K562 (cell line): ENCODE results near the gene MARCHF3. TPM values are rescaled to one million over a fixed set of nuclear protein-coding genes. Genes with fewer than 3 reads are reported as not detected.

Source experiments
- ATAC-seq: fragments of 200-7000 bp; cut with Tn5 transposase; 3 replicates; pipeline ENCODE4 v1.9.1; 2020; ENCODE audit warnings: moderate library complexity
- BruUV-seq: library from RNA; stranded (reverse); fragments of 400-500 nt; replicated peaks from 2 replicates; lab custom pipeline; 2021; lab: Mats Ljungman, UMichigan
- CTCF ChIA-PET: fragments of 300-600 bp; formaldehyde crosslinking; extraction: SDS; loops from one replicate; lab custom pipeline; 2021; ENCODE audit warnings: low intra/inter-chr PET ratio; lab: Yijun Ruan, JAX
- POLR2A ChIA-PET: fragments of 300-600, 350-650 bp; sonication (Branson Sonifier 250); formaldehyde crosslinking; extraction: SDS; loops from one replicate; lab custom pipeline; 2021; ENCODE audit warnings: antibody characterized with exemption, inconsistent platforms; lab: Yijun Ruan, JAX
- DNase-seq, 4 experiments: peaks; one replicate each; pipeline versions ENCODE4 v3.0.0 to v3.0.0-alpha.2; 2011 to 2018; ENCODE audit warnings: low spot score in 3 of 4, mixed read lengths in 3 of 4; ENCODE audit errors: extremely low read depth in 1 of 4
- FAIRE-seq: peaks from 2 replicates; lab custom pipeline; 2011; peaks lifted over from hg19 to GRCh38; lab: Jason Lieb, UNC
- H2AFZ ChIP-seq: 2 replicates; pipeline ENCODE4 v1.6.0; 2011; ENCODE audit warnings: low read depth, low read length, control low read depth, inconsistent platforms
- H3K27ac ChIP-seq: fragments of 200-600 bp; 3 replicates; pipeline ENCODE4 v1.8.0; 2011; ENCODE audit warnings: low read depth, mild to moderate bottlenecking, control low read depth, inconsistent platforms, low read length, moderate library complexity, mixed read lengths; ENCODE audit errors: extremely low read depth
- H3K27me3 ChIP-seq, 2 experiments: fragments of 300-600 bp in 1 of 2; 2 replicates in 1 of 2; 3 replicates in 1 of 2; pipeline versions ENCODE4 v1.6.0 to v1.8.0; 2011; ENCODE audit warnings: inconsistent platforms in 2 of 2, low read length in 2 of 2, mild to moderate bottlenecking in 1 of 2, mixed read lengths in 1 of 2, moderate library complexity in 1 of 2; ENCODE audit not compliant: control insufficient read depth in 2 of 2, insufficient read depth in 2 of 2
- H3K36me3 ChIP-seq: fragments of 300-600 bp; 3 replicates; pipeline ENCODE4 v1.8.0; 2011; ENCODE audit warnings: mild to moderate bottlenecking, low read length, inconsistent platforms; ENCODE audit not compliant: control insufficient read depth, insufficient read depth
- H3K4me1 ChIP-seq, 2 experiments: fragments of 200-600 bp in 1 of 2; replicated peaks in 1 of 2; 2 replicates in 1 of 2; 3 replicates in 1 of 2; pipeline versions ENCODE4 v1.5.1 to v1.8.0; 2011; ENCODE audit warnings: inconsistent platforms in 2 of 2, low read length in 2 of 2, mild to moderate bottlenecking in 1 of 2, mixed read lengths in 1 of 2, moderate library complexity in 1 of 2; ENCODE audit not compliant: control insufficient read depth in 2 of 2, insufficient read depth in 2 of 2
- H3K4me2 ChIP-seq: 2 replicates; pipeline ENCODE4 v1.6.1; 2011; ENCODE audit warnings: low read length, control low read depth, inconsistent platforms, mixed read lengths; ENCODE audit not compliant: insufficient read depth
- H3K4me3 ChIP-seq: fragments of 200-600 bp; sonication (generic), shearing (Covaris generic); 2 replicates; pipeline ENCODE4 v1.5.1; 2016; ENCODE audit warnings: control low read depth, inconsistent platforms
- H3K79me2 ChIP-seq: fragments of 200-600 bp; 3 replicates; pipeline ENCODE4 v1.8.0; 2011; ENCODE audit warnings: low read length, inconsistent platforms; ENCODE audit not compliant: control insufficient read depth, insufficient read depth
- H3K9ac ChIP-seq, 2 experiments: 2 replicates each; pipeline versions ENCODE4 v1.6.0 to v1.6.1; 2011; ENCODE audit warnings: low read depth in 2 of 2, low read length in 2 of 2, control low read depth in 1 of 2, inconsistent platforms in 1 of 2, mild to moderate bottlenecking in 1 of 2, mixed read lengths in 1 of 2; ENCODE audit not compliant: insufficient read depth in 1 of 2
- H3K9me1 ChIP-seq: one replicate; pipeline ENCODE4 v1.6.0; 2011; ENCODE audit warnings: inconsistent platforms, mild to moderate bottlenecking, low read length, moderate library complexity; ENCODE audit not compliant: control insufficient read depth, insufficient read depth
- H3K9me3 ChIP-seq: replicated peaks from 2 replicates; pipeline ENCODE4 v1.5.1; 2011; ENCODE audit warnings: low read depth, low read length, inconsistent platforms; ENCODE audit not compliant: control insufficient read depth, insufficient read depth
- H4K20me1 ChIP-seq: replicated peaks from 2 replicates; pipeline ENCODE4 v1.6.1; 2011; ENCODE audit warnings: low read length, inconsistent platforms, mixed read lengths; ENCODE audit not compliant: control insufficient read depth, insufficient read depth
- HNRNPK ChIP-seq: fragments of 200-400 bp; formaldehyde crosslinking; IDR thresholded peaks from one replicate; pipeline ENCODE4 v1.6.1; 2018; ENCODE audit warnings: mild to moderate bottlenecking, low read depth, low read length; ENCODE audit not compliant: poor library complexity, severe bottlenecking
- KDM2B ChIP-seq: fragments of 250-450 bp; sonication (Bioruptor Pico); IDR thresholded peaks from 2 replicates; pipeline ENCODE4 v1.8.0; 2021; ENCODE audit warnings: mild to moderate bottlenecking, moderate library complexity
- PCBP2 ChIP-seq: fragments of 200-400 bp; formaldehyde crosslinking; IDR thresholded peaks from 2 replicates; pipeline ENCODE4 v1.6.1; 2018; ENCODE audit warnings: low read length, low read depth, mild to moderate bottlenecking, moderate library complexity; ENCODE audit not compliant: poor library complexity, severe bottlenecking
- WGBS: fragments of 100-300 bp; shearing (Covaris generic); methylation state at CpG from one replicate; pipeline ENCODE4 v1.1.6; 2016; ENCODE audit warnings: low coverage, mixed read lengths; ENCODE audit not compliant: insufficient coverage; ENCODE audit errors: missing lambda C conversion rate; 5-methylcytosine and 5-hydroxymethylcytosine counted together
- in situ Hi-C: fragments of 300-500 bp; cut with MboI; formaldehyde crosslinking; loops from 4 replicates; pipeline ENCODE4 v1.15.0; 2018; ENCODE audit warnings: inconsistent platforms, mixed read lengths
- intact Hi-C: fragments of 100-400 bp; cut with micrococcal nuclease; formaldehyde crosslinking; loops from 2 replicates; pipeline ENCODE4 v1.14.2; 2022
- polyA plus RNA-seq, 8 experiments: library from polyadenylated mRNA; depleted of rRNA in 4 of 8; stranded (reverse) in 5 of 8; unstranded in 3 of 8; fragments of >200 nt; fragmentation: Nextera tagmentation in 2 of 8; fragmentation: Illumina TruSeq in 1 of 8; extraction: Ambion mirVana in 2 of 8; extraction: Trizol in 1 of 8; gene quantifications; 2 replicates each; pipeline versions ENCODE4 v1.2.1 to v1.2.3, GENCODE V29; 2011 to 2014; ENCODE audit warnings: inconsistent platforms in 1 of 8, missing spikeins in 1 of 8
- total RNA-seq, 7 experiments: library from RNA; depleted of rRNA in 6 of 7; stranded (reverse); fragments of >200 nt in 6 of 7; fragmentation: Illumina TruSeq in 2 of 7; extraction: Trizol in 2 of 7; gene quantifications; 2 replicates each; pipeline versions ENCODE4 v1.2.1 to v1.2.3, GENCODE V29; 2011 to 2021; ENCODE audit warnings: low replicate concordance in 1 of 7
- TF ChIP-seq, protein P1 (sequence below): sonication (generic); formaldehyde crosslinking; IDR thresholded peaks from 2 replicates; pipeline ENCODE4 v1.8.1; 2023; ENCODE audit warnings: mild to moderate bottlenecking, missing genetic modification reagents

Gene MARCHF3
- total and polyA plus RNA-seq, 9 of the 15 experiments (the other 6 are each of a cell fraction or from before 2014, with no cell fraction given) = 5.6 to 37.4 (median 16.5) TPM

DNA sequence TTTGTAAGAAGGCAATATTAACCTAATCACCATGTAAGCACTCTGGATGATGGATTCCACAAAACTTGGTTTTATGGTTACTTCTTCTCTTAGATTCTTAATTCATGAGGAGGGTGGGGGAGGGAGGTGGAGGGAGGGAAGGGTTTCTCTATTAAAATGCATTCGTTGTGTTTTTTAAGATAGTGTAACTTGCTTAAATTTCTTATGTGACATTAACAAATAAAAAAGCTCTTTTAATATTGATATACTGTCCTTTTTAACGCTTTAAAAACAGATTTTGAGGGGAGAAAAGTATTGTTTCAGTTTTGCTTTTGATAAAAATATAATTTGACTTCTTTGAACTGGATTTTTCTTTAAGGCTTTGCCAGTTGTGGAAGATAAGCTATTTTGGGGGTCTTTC lies 193.6 kb downstream of the MARCHF3 start:
- H3K27me3 ChIP-seq = no peaks in the 10 kb centered on the region
- in situ Hi-C loops (no loop called here), intact Hi-C loops (no loop called here)
- no peak overlapping the region for H2AFZ ChIP-seq
- POLR2A ChIA-PET = no interaction called here
- no peaks in the 10 kb centered on the region for H3K9me1 ChIP-seq
- no peak overlapping the region for H3K4me2 ChIP-seq
- no peaks in the 10 kb centered on the region for H3K79me2 ChIP-seq
- BruUV-seq = no TSS peak
- TF ChIP-seq, protein P1, sequence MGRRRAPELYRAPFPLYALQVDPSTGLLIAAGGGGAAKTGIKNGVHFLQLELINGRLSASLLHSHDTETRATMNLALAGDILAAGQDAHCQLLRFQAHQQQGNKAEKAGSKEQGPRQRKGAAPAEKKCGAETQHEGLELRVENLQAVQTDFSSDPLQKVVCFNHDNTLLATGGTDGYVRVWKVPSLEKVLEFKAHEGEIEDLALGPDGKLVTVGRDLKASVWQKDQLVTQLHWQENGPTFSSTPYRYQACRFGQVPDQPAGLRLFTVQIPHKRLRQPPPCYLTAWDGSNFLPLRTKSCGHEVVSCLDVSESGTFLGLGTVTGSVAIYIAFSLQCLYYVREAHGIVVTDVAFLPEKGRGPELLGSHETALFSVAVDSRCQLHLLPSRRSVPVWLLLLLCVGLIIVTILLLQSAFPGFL (CRISPR knock-in tag) = no peak
- peak; percentile 74 for TF ChIP-seq PCBP2
- no peak for TF ChIP-seq KDM2B (CRISPR knock-in tag)
- TF ChIP-seq HNRNPK = peak; percentile 66
- CTCF ChIA-PET = interaction anchor here (2.0 kb wide), 1 partner anchor 656 kb away, joined by 14 read pairs; no protein-coding TSS in a partner anchor
- no peaks in the 10 kb centered on the region; a peak in 1 of 5 replicates for H3K4me1 ChIP-seq
- no peaks in the 10 kb centered on the region for H3K9me3 ChIP-seq
- no peak for ATAC-seq
- H3K9ac ChIP-seq = no peak overlapping the region
- no peak for DNase-seq
- H3K36me3 ChIP-seq = peaks cover 65% of the 10 kb centered on the region
- no peak overlapping the region for H3K27ac ChIP-seq
- no peak for FAIRE-seq
- no peaks in the 10 kb centered on the region for H4K20me1 ChIP-seq
- 88% methylated on average over 2 of the region's 2 CpGs for WGBS
- H3K4me3 ChIP-seq = no peak overlapping the region
